Stimulated activated naive CD8-positive, alpha-beta T cell treated with anti-CD3 and anti-CD28 coated beads, Interleukin-15, Interleukin-2, amounts not matched to agents 100 ng/mL and 50 ng/mL, for 24 hours (primary cell): ENCODE data around the gene CDC20.

Experiments used
- H3K27ac Mint-ChIP-seq: one replicate; pipeline ENCODE4 v1.8.0; 2021; ENCODE audit warnings: mild to moderate bottlenecking, mixed read lengths
- H3K27me3 Mint-ChIP-seq: one replicate; pipeline ENCODE4 v1.8.0; 2021; ENCODE audit warnings: mixed read lengths
- H3K36me3 Mint-ChIP-seq: one replicate; pipeline ENCODE4 v1.8.0; 2021; ENCODE audit warnings: low read depth, mixed read lengths
- H3K4me1 Mint-ChIP-seq: one replicate; pipeline ENCODE4 v1.8.0; 2021; ENCODE audit warnings: low read depth, mixed read lengths
- H3K4me3 Mint-ChIP-seq: one replicate; pipeline ENCODE4 v1.8.0; 2021; ENCODE audit warnings: mild to moderate bottlenecking, mixed read lengths
- H3K9me3 Mint-ChIP-seq: one replicate; pipeline ENCODE4 v1.8.0; 2021; ENCODE audit warnings: mixed read lengths

The CDC20 gene

GRCh38 chr1:43376723-43377235, 18.0 kb downstream of the CDC20 start:
- Mint-ChIP-seq H3K9me3 (no peaks in the 10 kb centered on the region), H3K27ac (no peak overlapping the region), H3K4me3 (no peak overlapping the region), H3K36me3 (peaks cover 19% of the 10 kb centered on the region), H3K27me3 (no peaks in the 10 kb centered on the region), H3K4me1 (peaks cover 10% of the 10 kb centered on the region)

- Mint-ChIP-seq H3K36me3 (peaks cover 26% of the 10 kb centered on the region), H3K4me3 (no peak overlapping the region), H3K27ac (no peak overlapping the region), H3K4me1 (peaks cover 13% of the 10 kb centered on the region), H3K27me3 (no peaks in the 10 kb centered on the region), H3K9me3 (no peaks in the 10 kb centered on the region)
Measured at GRCh38 chr1:43377831-43378230, 19.1 kb downstream of the CDC20 start.

GRCh38 chr1:43379476-43379875, 20.7 kb downstream of the CDC20 start:
- no peak overlapping the region for H3K27ac Mint-ChIP-seq
- H3K27me3 Mint-ChIP-seq = no peaks in the 10 kb centered on the region
- H3K9me3 Mint-ChIP-seq = no peaks in the 10 kb centered on the region

GRCh38 chr1:43381612-43382011, 22.8 kb downstream of the CDC20 start:
- Mint-ChIP-seq H3K36me3 (peaks cover 60% of the 10 kb centered on the region), H3K9me3 (no peaks in the 10 kb centered on the region), H3K4me1 (peaks cover 10% of the 10 kb centered on the region)

More at GRCh38 chr1:43379476-43379875, 20.7 kb downstream of the CDC20 start:
- Mint-ChIP-seq H3K4me3 (no peak overlapping the region), H3K4me1 (peaks cover 13% of the 10 kb centered on the region), H3K36me3 (peaks cover 41% of the 10 kb centered on the region)

GRCh38 chr1:43382027-43382779, 23.4 kb downstream of the CDC20 start:
- H3K27ac Mint-ChIP-seq = peak overlapping the region; percentile 56
- peaks cover 10% of the 10 kb centered on the region for H3K4me1 Mint-ChIP-seq
- no peaks in the 10 kb centered on the region for H3K27me3 Mint-ChIP-seq
- peaks cover 66% of the 10 kb centered on the region for H3K36me3 Mint-ChIP-seq
- no peak overlapping the region for H3K4me3 Mint-ChIP-seq
- H3K9me3 Mint-ChIP-seq = no peaks in the 10 kb centered on the region

More at GRCh38 chr1:43381612-43382011, 22.8 kb downstream of the CDC20 start:
- Mint-ChIP-seq H3K27me3 (no peaks in the 10 kb centered on the region), H3K4me3 (no peak overlapping the region), H3K27ac (peak overlapping the region; percentile 56)

- H3K4me3 Mint-ChIP-seq = no peak overlapping the region
- H3K27me3 Mint-ChIP-seq = no peaks in the 10 kb centered on the region
- peaks cover 67% of the 10 kb centered on the region for H3K36me3 Mint-ChIP-seq
- no peak overlapping the region for H3K27ac Mint-ChIP-seq
- H3K9me3 Mint-ChIP-seq = no peaks in the 10 kb centered on the region
- peaks cover 21% of the 10 kb centered on the region for H3K4me1 Mint-ChIP-seq
Measured at GRCh38 chr1:43383449-43383848, 24.7 kb downstream of the CDC20 start.

GRCh38 chr1:43386676-43387075, 27.9 kb downstream of the CDC20 start:
- Mint-ChIP-seq H3K36me3 (peaks cover 55% of the 10 kb centered on the region), H3K9me3 (no peaks in the 10 kb centered on the region), H3K27ac (no peak overlapping the region), H3K4me3 (no peak overlapping the region), H3K4me1 (peaks cover 43% of the 10 kb centered on the region), H3K27me3 (no peaks in the 10 kb centered on the region)

- Mint-ChIP-seq H3K27me3 (no peaks in the 10 kb centered on the region), H3K27ac (peak overlapping the region; percentile 100), H3K9me3 (no peaks in the 10 kb centered on the region), H3K4me3 (peak overlapping the region; percentile 100), H3K36me3 (peaks cover 44% of the 10 kb centered on the region), H3K4me1 (peaks cover 38% of the 10 kb centered on the region)
Measured at GRCh38 chr1:43387976-43388599, 29.3 kb downstream of the CDC20 start.

GRCh38 chr1:43388613-43389012, 29.8 kb downstream of the CDC20 start:
- peak overlapping the region; percentile 100 for H3K4me3 Mint-ChIP-seq
- H3K27ac Mint-ChIP-seq = peak overlapping the region; percentile 100
- no peaks in the 10 kb centered on the region for H3K9me3 Mint-ChIP-seq
- no peaks in the 10 kb centered on the region for H3K27me3 Mint-ChIP-seq
- peaks cover 39% of the 10 kb centered on the region for H3K36me3 Mint-ChIP-seq
- H3K4me1 Mint-ChIP-seq = peaks cover 38% of the 10 kb centered on the region

- Mint-ChIP-seq H3K27ac (peak within 1 kb of the TSS; percentile 100), H3K36me3 (peaks cover 30% of the 10 kb centered on the region), H3K4me1 (peaks cover 38% of the 10 kb centered on the region), H3K4me3 (peak within 1 kb of the TSS; percentile 100), H3K9me3 (no peaks in the 10 kb centered on the region), H3K27me3 (no peaks in the 10 kb centered on the region)
Measured at GRCh38 chr1:43389326-43390313, 30.8 kb downstream of the CDC20 start, which contains the start of the genes MED8 and SZT2. Gene MED8, minus strand, starts transcription at chr1:43389800. Its CDS starts 36 bp downstream, at chr1:43389764. Gene SZT2, plus strand, starts transcription at chr1:43389899. Its CDS starts 70 bp downstream, at chr1:43389969.

GRCh38 chr1:43392702-43393101, 33.9 kb downstream of the CDC20 start:
- H3K36me3 Mint-ChIP-seq = peaks cover 19% of the 10 kb centered on the region
- H3K4me1 Mint-ChIP-seq = peaks cover 35% of the 10 kb centered on the region
- H3K27me3 Mint-ChIP-seq = no peaks in the 10 kb centered on the region
- no peak overlapping the region for H3K4me3 Mint-ChIP-seq
- H3K27ac Mint-ChIP-seq = no peak overlapping the region
- H3K9me3 Mint-ChIP-seq = no peaks in the 10 kb centered on the region

- H3K9me3 Mint-ChIP-seq = no peaks in the 10 kb centered on the region
- no peaks in the 10 kb centered on the region for H3K27me3 Mint-ChIP-seq
- H3K4me1 Mint-ChIP-seq = peaks cover 9% of the 10 kb centered on the region
- H3K36me3 Mint-ChIP-seq = peaks cover 23% of the 10 kb centered on the region
- H3K4me3 Mint-ChIP-seq = no peak overlapping the region
- H3K27ac Mint-ChIP-seq = no peak overlapping the region
Measured at GRCh38 chr1:43395523-43395922, 36.7 kb downstream of the CDC20 start.

- Mint-ChIP-seq H3K36me3 (peaks cover 23% of the 10 kb centered on the region), H3K4me3 (no peak overlapping the region), H3K4me1 (peaks cover 4% of the 10 kb centered on the region), H3K27me3 (no peaks in the 10 kb centered on the region), H3K9me3 (no peaks in the 10 kb centered on the region), H3K27ac (no peak overlapping the region)
Measured at GRCh38 chr1:43396059-43396458, 37.3 kb downstream of the CDC20 start.

- no peak overlapping the region for H3K4me3 Mint-ChIP-seq
- no peaks in the 10 kb centered on the region for H3K27me3 Mint-ChIP-seq
- no peak overlapping the region for H3K27ac Mint-ChIP-seq
- no peaks in the 10 kb centered on the region for H3K9me3 Mint-ChIP-seq
- no peaks in the 10 kb centered on the region for H3K4me1 Mint-ChIP-seq
- H3K36me3 Mint-ChIP-seq = peaks cover 27% of the 10 kb centered on the region
Measured at GRCh38 chr1:43398227-43398626, 39.4 kb downstream of the CDC20 start.
